GM23338 (cell line): ENCODE measurements around the gene FAM168B. TPM values are rescaled to one million over a fixed set of nuclear protein-coding genes. Genes with fewer than 3 reads are reported as not detected.

Experiments
- ATAC-seq: fragments of 200-7000 bp; cut with Tn5 transposase; 3 replicates; pipeline ENCODE4 v1.9.1; 2020
- DNase-seq: peaks from one replicate; pipeline ENCODE4 v3.0.0-alpha.2; 2015; ENCODE audit warnings: low spot score
- H2AFZ ChIP-seq: fragments of 200-600 bp; sonication (generic); 2 replicates; pipeline ENCODE4 v1.8.0; 2016; ENCODE audit warnings: antibody characterized with exemption, mild to moderate bottlenecking, moderate library complexity
- H3F3A ChIP-seq: fragments of 200-600 bp; sonication (generic); replicated peaks from 2 replicates; pipeline ENCODE4 v1.8.0; 2017; ENCODE audit warnings: antibody characterized with exemption, mixed run types, low read depth
- H3K27ac ChIP-seq: fragments of 200-600 bp; sonication (generic); 2 replicates; pipeline ENCODE4 v1.6.1; 2016; ENCODE audit warnings: low read depth
- H3K27me3 ChIP-seq: fragments of 200-600 bp; sonication (generic); 2 replicates; pipeline ENCODE4 v1.8.0; 2016; ENCODE audit warnings: mild to moderate bottlenecking, mixed run types, moderate library complexity; ENCODE audit not compliant: insufficient read depth
- H3K36me3 ChIP-seq: fragments of 200-600 bp; sonication (generic); 2 replicates; pipeline ENCODE4 v1.8.0; 2016; ENCODE audit warnings: mild to moderate bottlenecking; ENCODE audit not compliant: insufficient read depth
- H3K4me1 ChIP-seq: fragments of 200-600 bp; sonication (generic); 2 replicates; pipeline ENCODE4 v1.8.0; 2016; ENCODE audit warnings: mild to moderate bottlenecking, moderate library complexity; ENCODE audit not compliant: insufficient read depth
- H3K4me2 ChIP-seq: fragments of 200-600 bp; sonication (generic); 2 replicates; pipeline ENCODE4 v1.7.1; 2017; ENCODE audit warnings: mixed run types
- H3K4me3 ChIP-seq: fragments of 200-600 bp; sonication (generic); 2 replicates; pipeline ENCODE4 v1.6.1; 2016; ENCODE audit warnings: mixed run types
- H3K79me2 ChIP-seq: fragments of 200-600 bp; sonication (generic); replicated peaks from 2 replicates; pipeline ENCODE4 v1.8.0; 2017; ENCODE audit warnings: mild to moderate bottlenecking; ENCODE audit not compliant: insufficient read depth
- H3K9me2 ChIP-seq: fragments of 200-600 bp; sonication (generic); 2 replicates; pipeline ENCODE4 v1.8.0; 2017; ENCODE audit not compliant: insufficient read depth
- H4K20me1 ChIP-seq: fragments of 200-600 bp; sonication (generic); replicated peaks from 2 replicates; pipeline ENCODE4 v1.8.0; 2017; ENCODE audit warnings: mild to moderate bottlenecking; ENCODE audit not compliant: insufficient read depth
- H3K27ac Mint-ChIP-seq: 2 replicates; pipeline ENCODE4 v1.8.0; 2020; ENCODE audit warnings: inconsistent platforms, mild to moderate bottlenecking, moderate library complexity, mixed read lengths
- H3K27me3 Mint-ChIP-seq: 3 replicates; pipeline ENCODE4 v1.8.0; 2022; ENCODE audit warnings: low read depth, mild to moderate bottlenecking, moderate library complexity, mixed read lengths, inconsistent platforms; ENCODE audit not compliant: insufficient read depth, poor library complexity
- H3K36me3 Mint-ChIP-seq: 3 replicates; pipeline ENCODE4 v1.8.0; 2021; ENCODE audit warnings: low read depth, mild to moderate bottlenecking, inconsistent platforms, moderate library complexity, mixed read lengths
- H3K4me1 Mint-ChIP-seq: 3 replicates; pipeline ENCODE4 v1.8.0; 2020; ENCODE audit warnings: mild to moderate bottlenecking, inconsistent platforms, mixed read lengths
- H3K4me3 Mint-ChIP-seq: 3 replicates; pipeline ENCODE4 v1.8.0; 2021; ENCODE audit warnings: moderate library complexity, mild to moderate bottlenecking, inconsistent platforms, mixed read lengths
- H3K9me3 Mint-ChIP-seq: 3 replicates; pipeline ENCODE4 v1.8.0; 2020; ENCODE audit warnings: moderate library complexity, mild to moderate bottlenecking, inconsistent platforms, mixed read lengths
- CTCF ChIP-seq, 2 experiments: fragments of 200-600 bp in 1 of 2; sonication (generic) in 1 of 2; conservative IDR thresholded peaks; 2 replicates each; pipeline versions ENCODE4 v1.5.1 to v1.6.1; 2016 to 2017; ENCODE audit warnings: antibody characterized with exemption in 2 of 2, low read depth in 2 of 2, mild to moderate bottlenecking in 2 of 2, moderate library complexity in 1 of 2
- EZH2 ChIP-seq: fragments of 200-600 bp; sonication (generic); IDR thresholded peaks from one replicate; pipeline ENCODE4 v1.8.0; 2017; ENCODE audit warnings: antibody characterized with exemption, mild to moderate bottlenecking, low read depth; ENCODE audit not compliant: unreplicated experiment
- JUNB ChIP-seq: IDR thresholded peaks from one replicate; pipeline ENCODE4 v1.6.1; 2016; ENCODE audit warnings: antibody characterized with exemption; ENCODE audit not compliant: unreplicated experiment
- STAT1 ChIP-seq: IDR thresholded peaks from one replicate; pipeline ENCODE4 v1.6.1; 2016; ENCODE audit warnings: antibody characterized with exemption; ENCODE audit not compliant: unreplicated experiment
- ZNF114 ChIP-seq: fragments of 250-450 bp; sonication (Bioruptor Pico); IDR thresholded peaks from 2 replicates; pipeline ENCODE4 v1.5.0; 2020; ENCODE audit warnings: mild to moderate bottlenecking, moderate library complexity
- ZNF331 ChIP-seq: fragments of 250-450 bp; sonication (Bioruptor Pico); IDR thresholded peaks from 2 replicates; pipeline ENCODE4 v1.5.0; 2020; ENCODE audit warnings: low read depth, mild to moderate bottlenecking, moderate library complexity
- ZNF462 ChIP-seq: fragments of 250-450 bp; sonication (Bioruptor Pico); IDR thresholded peaks from 2 replicates; pipeline ENCODE4 v1.5.0; 2020; ENCODE audit warnings: mild to moderate bottlenecking, moderate library complexity
- polyA plus RNA-seq: library from polyadenylated mRNA; unstranded; fragments of >200 nt; fragmentation: Nextera tagmentation; extraction: Ambion mirVana; gene quantifications from 2 replicates; pipeline ENCODE4 v1.2.1, GENCODE V29; 2016
- total RNA-seq: library from RNA; depleted of rRNA; stranded (reverse); fragments of >200 nt; shearing (Covaris generic); gene quantifications from 2 replicates; pipeline ENCODE4 v1.2.3, GENCODE V29; 2014

Gene FAM168B
- total and polyA plus RNA-seq, 2 experiments from 2014 or later: 18.8 to 76.8 TPM

GRCh38 chr2:131112529-131112928, 19.3 kb upstream of the FAM168B start:
- Histone ChIP-seq H3F3A (no peaks in the 10 kb centered on the region), H2AFZ (no peak overlapping the region), H3K27ac (no peak overlapping the region), H4K20me1 (peaks cover 64% of the 10 kb centered on the region), H3K36me3 (no peaks in the 10 kb centered on the region), H3K4me1 (peaks cover 42% of the 10 kb centered on the region), H3K79me2 (peaks cover 100% of the 10 kb centered on the region), H3K9me2 (0 out of 2 replicates have a peak, but pooled peaks cover 4% of the 10 kb centered on the region), H3K27me3 (no peaks in the 10 kb centered on the region), H3K4me2 (peak overlapping the region; percentile 53; the same call in 1 of the 2 replicates), H3K4me3 (no peak overlapping the region)
- H3K27me3 Mint-ChIP-seq: no peaks in the 10 kb centered on the region
- H3K4me3 Mint-ChIP-seq: no peak overlapping the region
- no peak for ATAC-seq
- peak overlapping the region; percentile 50; the same call in 1 of the 2 replicates for H3K27ac Mint-ChIP-seq
- H3K4me1 Mint-ChIP-seq: peaks cover 37% of the 10 kb centered on the region
- TF ChIP-seq EZH2 (no peak), CTCF (conservative IDR thresholded peaks at IDR 0.05; ENCODE audit: low read depth in 2 of 2) (no peak)
- DNase-seq: no peak
- peaks cover 25% of the 10 kb centered on the region for H3K36me3 Mint-ChIP-seq
- peaks cover 2% of the 10 kb centered on the region; the same call in 1 of the 3 replicates for H3K9me3 Mint-ChIP-seq

GRCh38 chr2:131105950-131106801, 12.9 kb upstream of the FAM168B start:
- 0 out of 2 replicates have a peak overlapping the region, but pooled peaks have one; percentile 43 for H2AFZ ChIP-seq
- peak overlapping the region; percentile 89 for H3K4me3 Mint-ChIP-seq
- H3F3A ChIP-seq: no peaks in the 10 kb centered on the region
- peak overlapping the region; percentile 100 for H3K4me2 ChIP-seq
- no peaks in the 10 kb centered on the region for H3K36me3 ChIP-seq
- peak overlapping the region; percentile 79 for H3K27ac Mint-ChIP-seq
- H3K4me3 ChIP-seq: peak overlapping the region; percentile 100
- no peaks in the 10 kb centered on the region for H3K27me3 ChIP-seq
- peak overlapping the region; percentile 79 for H3K27ac ChIP-seq
- H3K79me2 ChIP-seq: peaks cover 59% of the 10 kb centered on the region
- H3K4me1 ChIP-seq: peaks cover 22% of the 10 kb centered on the region; the same call in 1 of the 2 replicates
- H3K9me2 ChIP-seq: no peaks in the 10 kb centered on the region
- peaks cover 3% of the 10 kb centered on the region; the same call in 1 of the 3 replicates for H3K36me3 Mint-ChIP-seq
- no peaks in the 10 kb centered on the region for H3K9me3 Mint-ChIP-seq
- ATAC-seq: peak; percentile 5; the same call in 2 of the 3 replicates
- peaks cover 13% of the 10 kb centered on the region for H3K27me3 Mint-ChIP-seq
- H3K4me1 Mint-ChIP-seq: peaks cover 24% of the 10 kb centered on the region
- peak; percentile 30 for DNase-seq
- peaks cover 50% of the 10 kb centered on the region for H4K20me1 ChIP-seq
- TF ChIP-seq STAT1: no peak
- TF ChIP-seq ZNF462 (CRISPR knock-in tag): no peak
- no peak for TF ChIP-seq ZNF114 (CRISPR knock-in tag)
- no peak for TF ChIP-seq ZNF331 (CRISPR knock-in tag)
- TF ChIP-seq CTCF (conservative IDR thresholded peaks at IDR 0.05; ENCODE audit: low read depth in 2 of 2): no peak
- no peak for TF ChIP-seq EZH2
- TF ChIP-seq JUNB: no peak
